HepG2 (cell line): ENCODE results near the gene TBC1D10B. TPM values are rescaled to one million over a fixed set of nuclear protein-coding genes. Genes with fewer than 3 reads are reported as not detected.

Experiments used
- ATAC-seq: fragments of 200-7000 bp; cut with Tn5 transposase; 3 replicates; pipeline ENCODE4 v1.9.1; 2020; ENCODE audit warnings: mild to moderate bottlenecking, moderate library complexity
- BruUV-seq: library from RNA; stranded (reverse); fragments of 400-500 nt; replicated peaks from 2 replicates; lab custom pipeline; 2021; lab: Mats Ljungman, UMichigan
- CTCF ChIA-PET: fragments of 300-600 bp; formaldehyde crosslinking; extraction: SDS; loops from one replicate; lab custom pipeline; 2021; ENCODE audit warnings: low total read pairs, inconsistent platforms, low intra/inter-chr PET ratio; lab: Yijun Ruan, JAX
- POLR2A ChIA-PET: fragments of 350-600 bp; sonication (Branson Sonifier 250); formaldehyde crosslinking; loops from one replicate; lab custom pipeline; 2020; ENCODE audit warnings: antibody characterized with exemption, inconsistent platforms; lab: Yijun Ruan, JAX
- DNase-seq: peaks from one replicate; pipeline ENCODE4 v3.0.0-alpha.2; 2015; ENCODE audit warnings: low spot score
- FAIRE-seq: peaks from 3 replicates; lab custom pipeline; 2011; peaks lifted over from hg19 to GRCh38; lab: Jason Lieb, UNC
- H2AFZ ChIP-seq: one replicate; pipeline ENCODE4 v1.6.1; 2011; ENCODE audit warnings: low read length, inconsistent platforms
- H3K27ac ChIP-seq: fragments of 300-600 bp; 3 replicates; pipeline ENCODE4 v1.8.0; 2011; ENCODE audit warnings: mixed run types, mild to moderate bottlenecking, mixed read lengths, low read length, inconsistent platforms; ENCODE audit not compliant: insufficient read depth; ENCODE audit errors: extremely low read length
- H3K27me3 ChIP-seq, 2 experiments: fragments of 200-600 bp in 1 of 2; 2 replicates in 1 of 2; 3 replicates in 1 of 2; pipeline versions ENCODE4 v1.6.0 to v1.8.0; 2011; ENCODE audit warnings: low read length in 2 of 2, mild to moderate bottlenecking in 2 of 2, moderate library complexity in 2 of 2, inconsistent platforms in 1 of 2; ENCODE audit not compliant: insufficient read depth in 2 of 2, control insufficient read depth in 1 of 2
- H3K36me3 ChIP-seq, 2 experiments: fragments of 200-600 bp in 1 of 2; replicated peaks in 1 of 2; 2 replicates in 1 of 2; 3 replicates in 1 of 2; pipeline versions ENCODE4 v1.5.1 to v1.8.0; 2011; ENCODE audit warnings: low read length in 2 of 2, inconsistent platforms in 1 of 2; ENCODE audit not compliant: insufficient read depth in 2 of 2, control insufficient read depth in 1 of 2
- H3K4me1 ChIP-seq: 2 replicates; pipeline ENCODE4 v1.5.1; 2012; ENCODE audit warnings: low read length, inconsistent platforms; ENCODE audit not compliant: insufficient read depth
- H3K4me2 ChIP-seq: 2 replicates; pipeline ENCODE4 v1.6.0; 2011; ENCODE audit warnings: low read depth, low read length, inconsistent platforms
- H3K4me3 ChIP-seq, 3 experiments: fragments of 200-600 bp in 1 of 3; sonication (generic), shearing (Covaris generic) in 1 of 3; replicated peaks in 1 of 3; 2 replicates each; pipeline ENCODE4 v1.5.1; 2011 to 2016; ENCODE audit warnings: low read length in 3 of 3, inconsistent platforms in 2 of 3, low read depth in 2 of 3, mild to moderate bottlenecking in 2 of 3, control low read depth in 1 of 3, mixed read lengths in 1 of 3; ENCODE audit not compliant: insufficient read depth in 1 of 3
- H3K79me2 ChIP-seq: one replicate; pipeline ENCODE4 v1.6.1; 2011; ENCODE audit warnings: low read length, inconsistent platforms; ENCODE audit not compliant: insufficient read depth
- H3K9ac ChIP-seq: 2 replicates; pipeline ENCODE4 v1.6.0; 2011; ENCODE audit warnings: mild to moderate bottlenecking, low read depth, low read length, inconsistent platforms; ENCODE audit not compliant: insufficient read depth
- H3K9me3 ChIP-seq: 2 replicates; pipeline ENCODE4 v1.5.1; 2012; ENCODE audit warnings: mild to moderate bottlenecking, low read length
- H4K20me1 ChIP-seq: 2 replicates; pipeline ENCODE4 v1.6.0; 2011; ENCODE audit warnings: inconsistent platforms, mild to moderate bottlenecking, low read length, moderate library complexity; ENCODE audit not compliant: insufficient read depth
- ARNT ChIP-seq: fragments of 450-650 bp; IDR thresholded peaks from 2 replicates; pipeline ENCODE4 v1.6.1; 2017
- CCDC6 ChIP-seq: sonication (generic); formaldehyde crosslinking; IDR thresholded peaks from 2 replicates; pipeline ENCODE4 v1.8.1; 2022; ENCODE audit warnings: mild to moderate bottlenecking, missing genetic modification reagents, moderate library complexity
- DNMT3B ChIP-seq: conservative IDR thresholded peaks from 2 replicates; pipeline ENCODE4 v1.6.1; 2016; ENCODE audit warnings: missing biosample characterization, control low read depth
- GABPB1 ChIP-seq: IDR thresholded peaks from 2 replicates; pipeline ENCODE4 v1.6.1; 2016; ENCODE audit warnings: mild to moderate bottlenecking, missing genetic modification reagents, moderate library complexity, missing compliant biosample characterization
- HNRNPLL ChIP-seq: fragments of 200-400 bp; formaldehyde crosslinking; IDR thresholded peaks from 2 replicates; pipeline ENCODE4 v1.6.1; 2017; ENCODE audit warnings: mild to moderate bottlenecking, low read depth, low read length; ENCODE audit not compliant: poor library complexity, severe bottlenecking
- POLR2AphosphoS5 ChIP-seq: IDR thresholded peaks from 2 replicates; pipeline ENCODE4 v1.6.1; 2012; ENCODE audit warnings: low read depth, low read length
- POLR2G ChIP-seq: fragments of 200-400 bp; formaldehyde crosslinking; IDR thresholded peaks from 2 replicates; pipeline ENCODE4 v1.6.1; 2018; ENCODE audit warnings: mild to moderate bottlenecking, low read depth, low read length, moderate library complexity
- RBM39 ChIP-seq: fragments of 200-400 bp; formaldehyde crosslinking; IDR thresholded peaks from one replicate; pipeline ENCODE4 v1.6.1; 2018; ENCODE audit warnings: antibody characterized with exemption, mild to moderate bottlenecking, low read depth, low read length; ENCODE audit not compliant: poor library complexity, severe bottlenecking
- SATB2 ChIP-seq: sonication (generic); formaldehyde crosslinking; IDR thresholded peaks from 2 replicates; pipeline ENCODE4 v1.5.0; 2020; ENCODE audit warnings: missing genetic modification reagents
- TBX2 ChIP-seq: sonication (generic); formaldehyde crosslinking; IDR thresholded peaks from 2 replicates; pipeline ENCODE4 v1.5.0; 2020; ENCODE audit warnings: missing genetic modification reagents, mild to moderate bottlenecking, borderline replicate concordance
- U2AF1 ChIP-seq: fragments of 200-400 bp; formaldehyde crosslinking; optimal IDR thresholded peaks from 2 replicates; pipeline ENCODE3; 2017; ENCODE audit warnings: mild to moderate bottlenecking, low read depth, low read length
- ZNF317 ChIP-seq: sonication (generic); formaldehyde crosslinking; IDR thresholded peaks from 2 replicates; pipeline ENCODE4 v1.5.0; 2020; ENCODE audit warnings: mild to moderate bottlenecking, missing genetic modification reagents
- WGBS: methylation state at CpG from one replicate; pipeline ENCODE4 v1.1.6; 2017; ENCODE audit warnings: low lambda C conversion rate; 5-methylcytosine and 5-hydroxymethylcytosine counted together
- in situ Hi-C: cut with HindIII; loops from 2 replicates; pipeline ENCODE4 v1.10.0; 2017; ENCODE audit warnings: low pct_unique_long_range_greater_than_20kb; ENCODE audit not compliant: extremely low pct_ligation_motif_present
- intact Hi-C: fragments of 100-400 bp; cut with micrococcal nuclease; formaldehyde crosslinking; loops from one replicate; pipeline ENCODE4 v1.10.0; 2022; ENCODE audit not compliant: unreplicated experiment
- polyA plus RNA-seq, 8 experiments: library from polyadenylated mRNA; depleted of rRNA in 3 of 8; stranded (reverse) in 7 of 8; unstranded in 1 of 8; fragments of >200 nt; fragmentation: Illumina TruSeq in 4 of 8; extraction: Trizol in 4 of 8; gene quantifications; 2 replicates each; pipeline versions ENCODE4 v1.2.1 to v1.2.3, GENCODE V29; 2011 to 2016; ENCODE audit warnings: low read depth in 4 of 8, missing spikeins in 1 of 8, mixed read lengths in 1 of 8; ENCODE audit not compliant: insufficient read depth in 1 of 8
- total RNA-seq, 5 experiments: library from RNA; depleted of rRNA; stranded (reverse); fragments of >200 nt; fragmentation: Illumina TruSeq; extraction: Trizol; gene quantifications; 2 replicates each; pipeline ENCODE4 v1.2.3, GENCODE V29; 2016; ENCODE audit warnings: low read depth in 1 of 5
- TF ChIP-seq, protein P1 (sequence below): sonication (generic); formaldehyde crosslinking; IDR thresholded peaks from 2 replicates; pipeline ENCODE4 v1.5.1; 2020; ENCODE audit warnings: mild to moderate bottlenecking, missing genetic modification reagents, moderate library complexity
- TF ChIP-seq, protein P2 (sequence below): sonication (generic); formaldehyde crosslinking; IDR thresholded peaks from 2 replicates; pipeline ENCODE4 v1.4.0; 2020; ENCODE audit warnings: missing genetic modification reagents

TBC1D10B gene
- total and polyA plus RNA-seq, 2 of the 13 experiments (the other 11 are each of a cell fraction or from before 2014, with no cell fraction given) = 15.7 to 24.8 TPM

DNA sequence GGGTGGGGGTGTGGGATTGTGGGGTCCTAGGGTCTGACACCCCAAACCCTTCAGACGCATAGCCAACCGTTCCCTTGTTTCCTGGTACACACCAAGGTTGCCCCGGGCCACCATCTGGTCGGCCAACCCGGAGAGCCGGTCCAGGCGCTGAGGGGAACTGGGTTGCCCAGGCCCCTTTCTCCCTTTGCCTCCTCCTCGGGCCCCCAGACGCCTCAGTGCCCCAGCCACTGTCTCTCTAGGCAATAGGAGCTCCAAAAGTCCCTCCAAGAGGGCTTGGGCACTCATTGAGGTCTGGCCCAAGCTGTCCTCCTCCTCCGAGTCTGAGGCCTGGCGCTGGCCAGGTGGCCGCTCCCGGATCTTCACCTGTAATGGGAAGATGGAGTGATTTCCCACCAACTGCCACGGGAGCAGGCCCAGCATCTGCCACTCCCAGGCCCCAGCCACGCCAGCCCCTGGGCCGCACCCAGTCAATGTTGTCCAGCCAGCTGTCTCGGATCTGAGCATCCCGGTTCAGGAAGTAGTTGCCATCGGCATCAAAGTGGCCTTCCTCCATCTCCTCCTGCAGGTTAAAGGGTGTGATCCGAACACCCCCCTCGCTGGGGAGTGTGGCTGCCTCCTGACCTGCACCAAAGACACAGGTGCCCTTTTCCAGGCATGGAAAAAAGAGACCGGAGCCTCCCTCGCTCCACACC is 16.7 kb downstream of the TBC1D10B start:
- DNase-seq (no peak), FAIRE-seq (no peak), ATAC-seq (no peak)
- ChIA-PET CTCF (interaction anchor here (1.2 to 2.4 kb wide), 2 partner anchors 56 to 276 kb away, joined by 3 to 10 read pairs; no protein-coding TSS in a partner anchor), POLR2A (interaction anchor here (1.3 to 6.7 kb wide), 9 partner anchors 9 to 54 kb away, joined by 3 to 94 read pairs (median 7); partner anchors contain the start of genes TBC1D10B and ZNF771)
- H3K36me3 ChIP-seq = peaks cover 5 to 35% of the 10 kb centered on the region in 2 experiments; a peak in 4 of 5 replicates
- H3K4me2 ChIP-seq = peak overlapping the region; percentile 96
- H2AFZ ChIP-seq = no peak overlapping the region
- intact Hi-C loops (loop anchor here (2.0 kb wide), 2 partner anchors 19 to 55 kb away; no protein-coding TSS in a partner anchor), in situ Hi-C loops (loop anchor here (10.0 kb wide), 1 partner anchor 261 kb away; the partner anchor contains the start of gene ZNF689)
- H4K20me1 ChIP-seq = no peaks in the 10 kb centered on the region
- H3K27ac ChIP-seq = peak overlapping the region; percentile 3
- peak overlapping the region; percentile 84 for H3K9ac ChIP-seq
- peaks cover 60% of the 10 kb centered on the region for H3K4me1 ChIP-seq
- peak overlapping the region; percentile 85 to 94 (median 88); a peak in 4 of 6 replicates for H3K4me3 ChIP-seq
- H3K27me3 ChIP-seq = no peaks in the 10 kb centered on the region; a peak in 1 of 5 replicates
- H3K79me2 ChIP-seq = peaks cover 23% of the 10 kb centered on the region
- 97% methylated on average over 17 of the region's 23 CpGs for WGBS
- no peaks in the 10 kb centered on the region for H3K9me3 ChIP-seq
- no TSS peak for BruUV-seq
- 0 out of 2 replicates have a peak, but pooled peaks have one; percentile 2 for TF ChIP-seq POLR2G
- 0 out of 2 replicates have a peak, but pooled peaks have one; percentile 18 for TF ChIP-seq ZNF317 (CRISPR knock-in tag)
- TF ChIP-seq SATB2 = no peak
- TF ChIP-seq DNMT3B (CRISPR knock-in tag) = no peak
- peak; percentile 53 for TF ChIP-seq RBM39
- TF ChIP-seq TBX2 = peak; percentile 48; the same call in 1 of the 2 replicates
- 0 out of 2 replicates have a peak, but pooled peaks have one; percentile 16 for TF ChIP-seq POLR2AphosphoS5
- TF ChIP-seq U2AF1 = peak; percentile 29
- peak; percentile 33 for TF ChIP-seq HNRNPLL
- TF ChIP-seq, protein P1, sequence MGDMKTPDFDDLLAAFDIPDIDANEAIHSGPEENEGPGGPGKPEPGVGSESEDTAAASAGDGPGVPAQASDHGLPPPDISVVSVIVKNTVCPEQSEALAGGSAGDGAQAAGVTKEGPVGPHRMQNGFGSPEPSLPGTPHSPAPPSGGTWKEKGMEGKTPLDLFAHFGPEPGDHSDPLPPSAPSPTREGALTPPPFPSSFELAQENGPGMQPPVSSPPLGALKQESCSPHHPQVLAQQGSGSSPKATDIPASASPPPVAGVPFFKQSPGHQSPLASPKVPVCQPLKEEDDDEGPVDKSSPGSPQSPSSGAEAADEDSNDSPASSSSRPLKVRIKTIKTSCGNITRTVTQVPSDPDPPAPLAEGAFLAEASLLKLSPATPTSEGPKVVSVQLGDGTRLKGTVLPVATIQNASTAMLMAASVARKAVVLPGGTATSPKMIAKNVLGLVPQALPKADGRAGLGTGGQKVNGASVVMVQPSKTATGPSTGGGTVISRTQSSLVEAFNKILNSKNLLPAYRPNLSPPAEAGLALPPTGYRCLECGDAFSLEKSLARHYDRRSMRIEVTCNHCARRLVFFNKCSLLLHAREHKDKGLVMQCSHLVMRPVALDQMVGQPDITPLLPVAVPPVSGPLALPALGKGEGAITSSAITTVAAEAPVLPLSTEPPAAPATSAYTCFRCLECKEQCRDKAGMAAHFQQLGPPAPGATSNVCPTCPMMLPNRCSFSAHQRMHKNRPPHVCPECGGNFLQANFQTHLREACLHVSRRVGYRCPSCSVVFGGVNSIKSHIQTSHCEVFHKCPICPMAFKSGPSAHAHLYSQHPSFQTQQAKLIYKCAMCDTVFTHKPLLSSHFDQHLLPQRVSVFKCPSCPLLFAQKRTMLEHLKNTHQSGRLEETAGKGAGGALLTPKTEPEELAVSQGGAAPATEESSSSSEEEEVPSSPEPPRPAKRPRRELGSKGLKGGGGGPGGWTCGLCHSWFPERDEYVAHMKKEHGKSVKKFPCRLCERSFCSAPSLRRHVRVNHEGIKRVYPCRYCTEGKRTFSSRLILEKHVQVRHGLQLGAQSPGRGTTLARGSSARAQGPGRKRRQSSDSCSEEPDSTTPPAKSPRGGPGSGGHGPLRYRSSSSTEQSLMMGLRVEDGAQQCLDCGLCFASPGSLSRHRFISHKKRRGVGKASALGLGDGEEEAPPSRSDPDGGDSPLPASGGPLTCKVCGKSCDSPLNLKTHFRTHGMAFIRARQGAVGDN (CRISPR knock-in tag) = peak; percentile 37; the same call in 1 of the 2 replicates
- no peak for TF ChIP-seq ARNT
- TF ChIP-seq, protein P2, sequence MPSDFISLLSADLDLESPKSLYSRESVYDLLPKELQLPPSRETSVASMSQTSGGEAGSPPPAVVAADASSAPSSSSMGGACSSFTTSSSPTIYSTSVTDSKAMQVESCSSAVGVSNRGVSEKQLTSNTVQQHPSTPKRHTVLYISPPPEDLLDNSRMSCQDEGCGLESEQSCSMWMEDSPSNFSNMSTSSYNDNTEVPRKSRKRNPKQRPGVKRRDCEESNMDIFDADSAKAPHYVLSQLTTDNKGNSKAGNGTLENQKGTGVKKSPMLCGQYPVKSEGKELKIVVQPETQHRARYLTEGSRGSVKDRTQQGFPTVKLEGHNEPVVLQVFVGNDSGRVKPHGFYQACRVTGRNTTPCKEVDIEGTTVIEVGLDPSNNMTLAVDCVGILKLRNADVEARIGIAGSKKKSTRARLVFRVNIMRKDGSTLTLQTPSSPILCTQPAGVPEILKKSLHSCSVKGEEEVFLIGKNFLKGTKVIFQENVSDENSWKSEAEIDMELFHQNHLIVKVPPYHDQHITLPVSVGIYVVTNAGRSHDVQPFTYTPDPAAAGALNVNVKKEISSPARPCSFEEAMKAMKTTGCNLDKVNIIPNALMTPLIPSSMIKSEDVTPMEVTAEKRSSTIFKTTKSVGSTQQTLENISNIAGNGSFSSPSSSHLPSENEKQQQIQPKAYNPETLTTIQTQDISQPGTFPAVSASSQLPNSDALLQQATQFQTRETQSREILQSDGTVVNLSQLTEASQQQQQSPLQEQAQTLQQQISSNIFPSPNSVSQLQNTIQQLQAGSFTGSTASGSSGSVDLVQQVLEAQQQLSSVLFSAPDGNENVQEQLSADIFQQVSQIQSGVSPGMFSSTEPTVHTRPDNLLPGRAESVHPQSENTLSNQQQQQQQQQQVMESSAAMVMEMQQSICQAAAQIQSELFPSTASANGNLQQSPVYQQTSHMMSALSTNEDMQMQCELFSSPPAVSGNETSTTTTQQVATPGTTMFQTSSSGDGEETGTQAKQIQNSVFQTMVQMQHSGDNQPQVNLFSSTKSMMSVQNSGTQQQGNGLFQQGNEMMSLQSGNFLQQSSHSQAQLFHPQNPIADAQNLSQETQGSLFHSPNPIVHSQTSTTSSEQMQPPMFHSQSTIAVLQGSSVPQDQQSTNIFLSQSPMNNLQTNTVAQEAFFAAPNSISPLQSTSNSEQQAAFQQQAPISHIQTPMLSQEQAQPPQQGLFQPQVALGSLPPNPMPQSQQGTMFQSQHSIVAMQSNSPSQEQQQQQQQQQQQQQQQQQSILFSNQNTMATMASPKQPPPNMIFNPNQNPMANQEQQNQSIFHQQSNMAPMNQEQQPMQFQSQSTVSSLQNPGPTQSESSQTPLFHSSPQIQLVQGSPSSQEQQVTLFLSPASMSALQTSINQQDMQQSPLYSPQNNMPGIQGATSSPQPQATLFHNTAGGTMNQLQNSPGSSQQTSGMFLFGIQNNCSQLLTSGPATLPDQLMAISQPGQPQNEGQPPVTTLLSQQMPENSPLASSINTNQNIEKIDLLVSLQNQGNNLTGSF (CRISPR knock-in tag) = no peak
- peak; percentile 9; the same call in 1 of the 2 replicates for TF ChIP-seq GABPB1 (CRISPR knock-in tag)
- TF ChIP-seq CCDC6 (CRISPR knock-in tag) = no peak
